ENCODE results near the gene RASGRF1. TPM values are rescaled to one million over a fixed set of nuclear protein-coding genes. Genes with fewer than 3 reads are reported as not detected.

Gene RASGRF1
- polyA plus RNA-seq, 1 donor from 2014 or later: 2.4 TPM

DNA sequence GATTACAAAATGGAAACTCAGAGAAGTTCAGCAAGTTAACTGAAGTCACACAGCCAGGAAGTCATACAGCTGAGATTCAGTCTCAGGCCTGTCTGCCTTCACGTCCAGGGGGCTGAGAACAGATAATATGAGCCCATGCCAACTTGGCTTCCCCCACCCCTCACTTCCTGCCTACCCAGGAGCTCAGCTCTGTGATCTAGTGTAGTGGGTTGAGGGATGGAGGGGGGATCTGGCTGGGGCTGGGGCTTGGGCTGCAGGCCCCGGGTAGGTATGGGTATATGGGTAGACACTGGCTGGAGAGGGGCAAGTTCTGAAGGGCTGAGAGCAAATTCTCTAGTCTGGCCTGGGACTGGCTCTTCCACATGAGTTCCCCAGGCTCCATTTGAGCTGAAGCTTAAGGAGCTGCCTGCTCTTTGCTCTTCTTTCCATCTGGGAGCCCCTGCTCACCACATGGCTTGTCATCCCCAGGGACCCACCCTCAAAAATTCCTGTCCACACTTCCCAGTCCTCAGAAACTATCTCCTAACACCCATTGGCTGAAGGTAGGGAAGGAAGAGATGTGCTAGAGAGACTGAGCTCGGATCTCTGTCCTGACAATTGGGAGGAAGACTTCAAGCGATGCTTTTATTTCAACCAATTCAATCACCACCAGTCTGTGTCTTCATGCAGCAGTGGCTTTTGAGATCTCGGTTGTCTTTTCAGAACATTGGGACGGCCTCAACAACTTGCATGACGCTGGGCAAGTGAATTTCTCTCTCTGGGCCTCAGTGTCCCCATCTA is 2.0 kb downstream of the RASGRF1 start:
- H3K27me3 Mint-ChIP-seq: peaks cover 53% of the 10 kb centered on the region
- H3K4me1 Mint-ChIP-seq: peaks cover 4 to 11% (median 5%) of the 10 kb centered on the region in 3 donors
- peak overlapping the region in 1 of 3 donors; percentile 22 for H3K27ac Mint-ChIP-seq
- peaks cover 1% of the 10 kb centered on the region for H3K36me3 Mint-ChIP-seq
- H3K9me3 Mint-ChIP-seq: peaks cover 0 to 1% (median 0%) of the 10 kb centered on the region in 3 donors
- no peak overlapping the region for H3K4me3 Mint-ChIP-seq

DNA sequence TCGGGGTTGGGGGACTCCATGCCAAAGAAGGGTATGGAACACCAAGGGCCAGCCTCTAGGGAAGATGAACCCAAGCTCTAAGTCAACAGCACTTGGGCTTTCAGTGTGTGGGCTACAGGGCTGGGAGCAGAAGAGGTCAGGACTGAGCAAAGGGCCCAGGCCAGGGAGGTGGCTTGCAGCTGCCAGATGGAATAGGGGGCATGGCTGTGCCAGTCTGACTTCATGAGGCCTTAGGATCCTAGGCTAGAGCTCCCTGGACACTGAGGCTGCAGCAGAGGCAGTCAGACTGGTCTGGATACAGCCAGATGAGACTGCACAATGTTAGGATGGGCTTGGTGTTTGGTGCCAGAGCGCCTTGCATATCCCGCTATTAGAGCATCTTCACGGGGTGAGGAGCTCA is 3.8 kb downstream of the RASGRF1 start:
- Mint-ChIP-seq H3K4me1 (peaks cover 0 to 4% (median 4%) of the 10 kb centered on the region in 3 donors), H3K9me3 (peaks cover 0 to 1% (median 0%) of the 10 kb centered on the region in 3 donors), H3K27me3 (peaks cover 43% of the 10 kb centered on the region), H3K36me3 (peaks cover 2% of the 10 kb centered on the region), H3K4me3 (no peak overlapping the region), H3K27ac (no peak overlapping the region)

DNA sequence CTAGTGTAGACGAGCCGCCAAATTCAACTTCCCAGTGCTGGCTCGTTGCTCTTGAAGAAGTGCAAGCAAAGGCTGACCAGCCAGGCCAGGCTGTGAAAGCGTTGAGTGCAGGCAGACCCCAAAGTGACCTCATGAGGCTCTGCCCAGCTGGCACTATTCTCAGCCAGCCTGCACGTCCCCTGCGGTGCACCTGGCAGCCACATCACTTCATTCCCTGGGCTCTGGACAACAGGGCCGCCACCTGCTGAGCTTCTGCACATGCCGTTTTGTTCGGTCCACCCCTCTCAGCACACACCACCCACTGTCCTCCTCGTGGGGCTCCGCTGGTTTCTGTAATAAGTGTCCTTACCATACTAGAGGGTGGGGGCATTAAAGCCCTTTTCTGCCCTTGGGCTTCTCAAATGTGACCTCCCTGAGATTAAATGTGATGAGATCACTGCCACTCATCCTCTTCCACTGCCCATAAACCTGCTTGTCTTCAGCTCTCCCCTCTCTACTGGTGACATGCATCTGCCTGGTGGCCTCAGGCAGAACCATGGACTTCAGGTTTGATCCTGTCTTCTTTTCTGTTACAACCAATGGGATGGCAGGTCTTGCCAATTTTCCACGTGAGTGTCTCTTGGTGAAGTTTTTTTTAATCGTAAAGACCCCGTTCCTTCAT is 6.1 kb downstream of the RASGRF1 start:
- Mint-ChIP-seq H3K27ac (no peak overlapping the region), H3K9me3 (peaks cover 0 to 1% (median 0%) of the 10 kb centered on the region in 3 donors), H3K36me3 (peaks cover 3% of the 10 kb centered on the region), H3K4me1 (peaks cover 0 to 2% (median under 1%) of the 10 kb centered on the region in 3 donors), H3K27me3 (peaks cover 28% of the 10 kb centered on the region), H3K4me3 (no peak overlapping the region)

DNA sequence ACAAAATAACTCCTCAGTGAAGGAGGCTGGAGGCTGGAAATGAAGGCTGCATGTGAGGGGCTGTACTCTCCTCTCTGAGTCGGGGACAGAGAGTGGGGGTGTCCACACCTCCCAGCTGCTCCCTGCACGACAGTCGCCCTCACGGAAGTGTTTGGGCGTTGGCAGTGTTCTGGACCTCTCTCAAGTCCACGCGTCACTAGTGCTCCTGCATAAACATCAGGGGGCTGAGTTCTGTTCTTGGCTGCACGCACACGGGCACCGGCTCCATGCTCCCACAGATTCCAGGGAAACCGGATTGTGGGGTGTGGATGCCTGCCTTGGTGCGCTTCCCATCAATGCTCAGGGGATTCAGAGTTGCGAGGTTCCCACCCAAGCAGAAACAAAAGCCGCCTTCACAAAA is 7.4 kb downstream of the RASGRF1 start:
- Mint-ChIP-seq H3K36me3 (peaks cover 3% of the 10 kb centered on the region), H3K27ac (no peak overlapping the region), H3K4me1 (peaks cover 4 to 10% (median 10%) of the 10 kb centered on the region in 3 donors), H3K9me3 (peaks cover 0 to 1% (median 0%) of the 10 kb centered on the region in 3 donors), H3K4me3 (no peak overlapping the region), H3K27me3 (peaks cover 20% of the 10 kb centered on the region)

DNA sequence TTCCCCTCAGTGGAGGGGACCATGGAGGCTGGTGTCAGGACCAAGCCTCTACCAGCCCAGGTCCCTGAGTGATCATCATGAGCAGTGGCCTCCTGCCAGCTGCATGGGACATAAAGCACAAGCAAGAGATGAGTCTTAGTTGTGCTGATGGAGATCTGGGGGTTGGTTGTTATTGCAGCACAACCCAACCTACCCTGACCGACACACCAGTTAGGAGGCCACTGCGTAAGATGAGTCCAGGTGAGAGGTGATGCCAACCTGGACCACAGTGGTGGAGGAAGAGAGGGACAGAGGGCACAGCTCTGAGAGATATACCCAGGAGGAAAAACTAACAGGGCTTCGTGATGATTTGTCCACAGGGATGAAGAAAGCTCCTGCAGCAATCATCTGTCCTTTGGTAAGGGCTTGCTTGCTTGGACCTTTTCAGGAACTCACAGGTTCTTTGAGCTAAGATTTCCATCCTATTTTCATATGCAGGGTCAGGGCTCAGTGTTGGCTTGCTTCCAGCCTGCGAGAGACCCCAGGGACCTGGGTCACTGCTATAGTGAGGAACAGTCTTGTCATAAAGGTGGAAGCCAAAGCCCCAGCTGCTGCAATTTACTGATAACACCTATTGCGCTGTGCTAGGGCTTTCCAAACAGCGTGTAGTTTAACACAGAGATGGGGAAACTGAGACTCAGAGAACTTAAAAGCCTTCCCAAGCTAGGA is 8.1 kb downstream of the RASGRF1 start:
- H3K9me3 Mint-ChIP-seq: peaks cover 0 to under 1% (median 0%) of the 10 kb centered on the region in 3 donors
- H3K4me1 Mint-ChIP-seq: peaks cover 4 to 10% (median 10%) of the 10 kb centered on the region in 3 donors
- peaks cover 3% of the 10 kb centered on the region for H3K36me3 Mint-ChIP-seq
- H3K27me3 Mint-ChIP-seq: peaks cover 17% of the 10 kb centered on the region
- H3K27ac Mint-ChIP-seq: no peak overlapping the region
- no peak overlapping the region for H3K4me3 Mint-ChIP-seq

DNA sequence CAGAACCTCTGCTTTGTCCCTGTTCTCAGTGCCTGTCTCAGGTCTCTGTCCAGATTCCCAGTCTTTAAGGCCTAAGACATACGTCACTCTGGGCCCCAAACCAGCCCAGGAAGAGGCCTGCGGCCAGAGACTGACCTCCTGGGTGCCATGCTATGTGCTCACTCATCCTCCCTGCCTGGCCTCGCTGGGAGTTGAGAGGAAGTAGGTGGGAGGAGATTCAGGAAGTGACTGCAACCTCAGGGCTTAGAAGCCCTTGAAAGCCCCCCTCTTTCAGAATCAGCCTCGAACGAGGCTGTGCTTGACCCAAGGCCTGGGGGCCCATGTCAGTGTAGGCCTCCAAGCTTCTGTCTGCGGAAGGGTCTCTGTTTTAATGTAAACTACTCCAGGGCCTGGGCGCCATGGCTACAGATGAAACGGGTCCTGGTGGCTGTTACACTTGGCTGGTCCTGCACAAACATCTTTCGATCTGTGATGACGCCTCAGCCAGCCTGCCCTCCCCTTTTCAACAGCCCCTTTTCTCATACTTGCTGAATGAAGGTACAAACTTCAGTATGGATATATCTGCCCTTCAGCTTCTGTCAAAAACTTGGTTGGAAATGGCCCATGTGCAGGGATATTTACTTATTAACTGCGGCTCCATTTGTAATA is 11.7 kb downstream of the RASGRF1 start:
- Mint-ChIP-seq H3K4me3 (peak overlapping the region; percentile 12 to 84 (median 36)), H3K27me3 (peaks cover 3% of the 10 kb centered on the region), H3K4me1 (peaks cover 4 to 10% (median 10%) of the 10 kb centered on the region in 3 donors), H3K9me3 (no peaks in the 10 kb centered on the region), H3K27ac (peak overlapping the region in 2 of 3 donors; percentile 53 to 91), H3K36me3 (peaks cover 3% of the 10 kb centered on the region)

DNA sequence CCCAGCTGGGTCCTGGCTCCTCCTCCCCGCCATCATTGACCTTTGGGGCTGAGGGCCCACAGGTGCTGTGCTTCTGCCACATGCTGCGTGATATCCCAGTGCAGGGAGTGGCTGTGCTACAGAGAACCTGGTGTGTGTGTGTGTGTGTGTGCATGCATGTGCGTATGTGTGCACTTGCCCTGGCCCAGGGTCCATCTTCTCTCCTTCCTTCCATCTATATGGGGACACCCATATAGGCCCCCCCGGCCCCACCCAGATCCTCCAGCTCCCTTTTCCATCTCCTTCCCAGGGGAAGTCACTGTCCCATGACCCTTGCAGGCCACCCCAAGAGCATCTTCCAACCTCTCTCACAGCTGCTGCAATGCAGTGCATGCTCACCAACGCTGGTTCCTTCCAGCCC is 12.6 kb downstream of the RASGRF1 start:
- H3K27me3 Mint-ChIP-seq: no peaks in the 10 kb centered on the region
- no peak overlapping the region for H3K27ac Mint-ChIP-seq
- peaks cover 2% of the 10 kb centered on the region for H3K36me3 Mint-ChIP-seq
- H3K4me1 Mint-ChIP-seq: peaks cover 4 to 10% (median 10%) of the 10 kb centered on the region in 3 donors
- H3K9me3 Mint-ChIP-seq: no peaks in the 10 kb centered on the region
- H3K4me3 Mint-ChIP-seq: no peak overlapping the region

DNA sequence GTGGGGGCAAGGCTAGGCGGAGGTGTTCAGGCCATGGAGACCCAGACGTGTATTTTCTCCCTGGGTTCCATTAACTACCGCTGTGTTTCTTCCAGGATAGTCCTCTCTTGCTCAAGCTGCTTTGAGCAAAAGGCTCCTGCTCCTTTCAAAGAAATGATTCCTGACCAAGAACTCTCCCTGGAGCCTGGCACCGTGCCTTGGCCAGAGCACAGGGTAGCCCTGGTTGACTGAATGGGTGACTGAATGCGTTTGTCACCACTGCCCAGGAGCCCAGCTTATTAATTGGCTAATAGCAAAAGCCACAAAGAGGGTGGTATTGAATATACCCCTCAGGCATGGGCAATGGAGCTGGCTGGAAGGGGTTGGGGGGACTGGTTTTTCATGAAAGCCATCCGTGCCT is 13.9 kb downstream of the RASGRF1 start:
- Mint-ChIP-seq H3K27ac (no peak overlapping the region), H3K36me3 (peaks cover 2% of the 10 kb centered on the region)

DNA sequence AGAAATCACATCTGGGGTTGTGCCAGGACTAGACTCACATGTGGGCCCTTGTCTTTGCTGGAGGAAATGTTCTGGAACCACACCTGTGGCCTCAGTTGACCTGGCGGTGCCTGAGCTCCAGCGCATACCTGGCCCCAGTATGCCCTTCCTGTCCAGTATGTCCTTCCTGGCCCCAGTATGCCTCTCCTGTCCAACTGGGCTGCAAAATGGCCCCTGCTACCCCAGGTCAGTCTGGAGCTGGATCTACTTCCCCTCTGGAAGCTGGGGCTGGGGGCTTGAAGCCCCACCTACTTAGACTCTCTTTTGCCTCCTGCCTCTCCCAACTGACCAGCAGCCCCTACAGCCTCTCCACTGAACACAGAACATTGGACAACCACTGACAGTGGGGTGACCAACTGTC is 15.3 kb downstream of the RASGRF1 start:
- no peak overlapping the region for H3K27ac Mint-ChIP-seq
- peaks cover 4 to 10% (median 10%) of the 10 kb centered on the region in 3 donors for H3K4me1 Mint-ChIP-seq
- no peaks in the 10 kb centered on the region for H3K36me3 Mint-ChIP-seq
- no peak overlapping the region for H3K4me3 Mint-ChIP-seq
- H3K27me3 Mint-ChIP-seq: no peaks in the 10 kb centered on the region
- no peaks in the 10 kb centered on the region for H3K9me3 Mint-ChIP-seq

More for the DNA sequence above, 13.9 kb downstream of the RASGRF1 start:
- no peak overlapping the region for H3K4me3 Mint-ChIP-seq
- H3K27me3 Mint-ChIP-seq: no peaks in the 10 kb centered on the region
- H3K9me3 Mint-ChIP-seq: no peaks in the 10 kb centered on the region
- peaks cover 4 to 10% (median 10%) of the 10 kb centered on the region in 3 donors for H3K4me1 Mint-ChIP-seq

DNA sequence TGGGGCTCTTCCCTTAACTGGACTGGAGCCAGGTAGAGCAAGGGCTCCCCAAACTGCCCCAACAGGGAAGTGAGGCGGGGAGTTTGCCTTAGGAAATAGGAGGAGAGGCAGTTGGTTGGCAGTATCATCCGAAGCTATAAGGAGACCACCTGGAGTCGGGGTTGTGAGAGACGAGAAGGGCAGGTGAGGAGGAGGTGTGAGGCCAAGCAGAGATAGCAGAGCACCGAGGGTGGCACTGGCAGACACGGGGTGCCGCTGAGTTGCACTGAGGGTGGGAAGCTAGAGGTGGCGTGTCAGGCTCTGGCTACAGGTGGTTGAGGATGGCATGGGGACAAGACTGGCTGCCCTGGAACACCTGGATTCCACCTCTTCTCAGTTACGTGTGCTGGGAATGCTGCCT is 17.2 kb downstream of the RASGRF1 start:
- no peak overlapping the region for H3K4me3 Mint-ChIP-seq
- no peaks in the 10 kb centered on the region for H3K36me3 Mint-ChIP-seq
- H3K27ac Mint-ChIP-seq: no peak overlapping the region
- H3K4me1 Mint-ChIP-seq: peaks cover 0 to 2% (median under 1%) of the 10 kb centered on the region in 3 donors
- H3K27me3 Mint-ChIP-seq: no peaks in the 10 kb centered on the region
- no peaks in the 10 kb centered on the region for H3K9me3 Mint-ChIP-seq

DNA sequence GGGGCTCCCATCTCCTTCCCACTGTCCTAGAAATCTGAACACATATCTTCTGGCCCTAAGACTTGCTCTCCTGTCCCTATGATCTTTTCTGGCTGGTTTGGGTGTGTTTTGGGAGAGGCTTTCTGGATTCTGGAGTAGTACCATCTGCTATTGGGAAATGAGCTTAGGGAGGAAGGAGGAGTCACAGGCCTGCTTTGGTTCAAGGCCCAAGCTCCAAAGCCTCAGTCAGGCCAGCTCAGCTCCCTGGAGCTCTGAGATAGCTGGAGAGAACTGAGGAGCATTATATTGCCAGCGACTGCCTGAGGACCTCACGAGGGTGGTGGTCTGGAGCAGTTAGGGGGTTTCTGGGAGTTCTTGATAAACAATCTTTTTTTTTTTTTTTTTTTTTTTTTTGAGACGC is 18.7 kb downstream of the RASGRF1 start:
- Mint-ChIP-seq H3K27me3 (no peaks in the 10 kb centered on the region), H3K4me3 (no peak overlapping the region), H3K4me1 (no peaks in the 10 kb centered on the region), H3K9me3 (no peaks in the 10 kb centered on the region), H3K27ac (no peak overlapping the region), H3K36me3 (no peaks in the 10 kb centered on the region)

DNA sequence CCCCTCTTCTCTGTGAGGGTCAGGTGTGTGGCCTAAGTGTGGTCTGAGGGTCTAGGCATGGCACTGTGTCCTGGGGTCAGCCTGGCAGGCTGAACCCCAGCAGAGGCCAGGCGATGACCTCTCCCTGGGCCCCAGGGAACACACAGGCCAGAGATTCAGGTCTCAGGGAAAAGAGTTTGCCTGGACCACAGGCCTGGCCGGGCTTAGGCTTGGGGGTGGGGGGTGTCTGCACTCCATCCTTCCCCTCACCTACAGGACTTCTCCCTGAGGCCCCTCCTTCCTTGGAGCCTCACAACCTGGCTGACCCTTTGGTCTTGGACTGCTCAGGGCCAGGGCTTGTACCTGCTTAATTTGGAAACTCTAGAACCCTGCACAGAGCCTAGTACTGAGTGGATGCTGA is 21.8 kb downstream of the RASGRF1 start:
- Mint-ChIP-seq H3K4me3 (no peak overlapping the region), H3K36me3 (no peaks in the 10 kb centered on the region)

DNA sequence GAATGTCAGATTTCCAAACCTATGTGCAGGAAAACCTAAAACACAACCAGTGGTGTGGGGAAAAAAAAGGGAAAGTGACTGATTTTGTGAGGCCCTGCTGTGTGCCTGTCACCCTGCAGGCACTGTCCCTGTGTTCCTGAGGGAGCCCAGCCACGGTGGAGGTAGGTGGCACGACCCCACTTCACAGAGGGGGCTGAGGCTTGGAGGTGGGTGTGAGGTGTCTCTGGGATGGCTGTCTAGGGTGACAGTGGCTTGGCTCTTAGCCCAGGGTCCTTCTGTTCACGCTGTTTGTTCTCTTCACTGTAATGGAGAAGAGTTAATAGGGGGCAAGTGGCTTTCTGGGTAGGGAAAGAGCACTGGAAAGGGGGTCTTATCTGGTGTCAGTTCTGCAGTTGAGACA is 22.6 kb downstream of the RASGRF1 start:
- no peak overlapping the region for H3K4me3 Mint-ChIP-seq
- H3K4me1 Mint-ChIP-seq: no peaks in the 10 kb centered on the region

More for the DNA sequence above, 21.8 kb downstream of the RASGRF1 start:
- H3K27ac Mint-ChIP-seq: no peak overlapping the region
- no peaks in the 10 kb centered on the region for H3K4me1 Mint-ChIP-seq
- no peaks in the 10 kb centered on the region for H3K27me3 Mint-ChIP-seq
- H3K9me3 Mint-ChIP-seq: no peaks in the 10 kb centered on the region

DNA sequence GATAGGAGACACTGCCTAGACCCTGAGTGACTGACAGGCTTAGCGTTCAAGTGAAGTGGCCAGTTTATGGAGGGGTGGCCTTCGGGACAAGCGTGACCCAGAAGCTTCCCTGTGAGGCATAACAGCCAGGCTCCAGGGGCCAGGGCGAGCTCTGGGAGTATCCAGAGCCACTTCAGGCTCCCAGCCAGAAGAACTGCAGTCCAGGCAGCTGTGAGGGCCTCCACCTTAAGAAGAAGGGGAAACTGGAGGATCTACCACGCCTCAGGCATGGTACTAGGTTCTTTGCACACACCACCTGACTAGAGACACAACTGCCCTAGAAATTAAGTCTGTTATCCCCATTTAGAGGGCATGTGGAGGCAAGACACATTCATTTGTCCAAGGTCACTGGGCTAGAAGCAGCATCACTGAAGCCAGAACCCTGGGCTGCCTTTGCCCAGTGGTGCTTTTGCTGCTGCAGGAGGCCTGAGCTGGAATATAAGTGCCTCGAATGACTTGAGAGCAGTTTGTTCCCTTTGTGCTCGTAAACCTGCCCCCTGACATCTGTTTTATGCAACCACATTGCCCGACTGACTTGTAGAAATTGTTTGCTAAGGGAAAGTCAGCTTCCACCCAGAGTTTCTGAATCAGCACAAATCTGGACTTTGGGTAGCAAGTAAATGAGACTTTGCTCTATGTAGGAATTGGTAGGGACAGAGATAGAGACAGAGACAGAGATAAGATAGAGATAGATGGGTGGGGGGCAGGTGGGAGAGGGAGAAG is 23.3 kb downstream of the RASGRF1 start:
- no peak overlapping the region for H3K27ac Mint-ChIP-seq
- H3K4me3 Mint-ChIP-seq: no peak overlapping the region
- H3K4me1 Mint-ChIP-seq: no peaks in the 10 kb centered on the region
- no peaks in the 10 kb centered on the region for H3K9me3 Mint-ChIP-seq
- no peaks in the 10 kb centered on the region for H3K27me3 Mint-ChIP-seq
- H3K36me3 Mint-ChIP-seq: no peaks in the 10 kb centered on the region

More for the DNA sequence above, 22.6 kb downstream of the RASGRF1 start:
- no peak overlapping the region for H3K27ac Mint-ChIP-seq
- no peaks in the 10 kb centered on the region for H3K36me3 Mint-ChIP-seq
- no peaks in the 10 kb centered on the region for H3K27me3 Mint-ChIP-seq
- H3K9me3 Mint-ChIP-seq: no peaks in the 10 kb centered on the region
